Measurements from ENCODE around the gene CIRBP. TPM values are rescaled to one million over a fixed set of nuclear protein-coding genes. Genes with fewer than 3 reads are reported as not detected.

CIRBP gene
- total and polyA plus RNA-seq, 2 of the 13 experiments (the other 11 are each of a cell fraction or from before 2014, with no cell fraction given): 133 to 140 TPM

DNA sequence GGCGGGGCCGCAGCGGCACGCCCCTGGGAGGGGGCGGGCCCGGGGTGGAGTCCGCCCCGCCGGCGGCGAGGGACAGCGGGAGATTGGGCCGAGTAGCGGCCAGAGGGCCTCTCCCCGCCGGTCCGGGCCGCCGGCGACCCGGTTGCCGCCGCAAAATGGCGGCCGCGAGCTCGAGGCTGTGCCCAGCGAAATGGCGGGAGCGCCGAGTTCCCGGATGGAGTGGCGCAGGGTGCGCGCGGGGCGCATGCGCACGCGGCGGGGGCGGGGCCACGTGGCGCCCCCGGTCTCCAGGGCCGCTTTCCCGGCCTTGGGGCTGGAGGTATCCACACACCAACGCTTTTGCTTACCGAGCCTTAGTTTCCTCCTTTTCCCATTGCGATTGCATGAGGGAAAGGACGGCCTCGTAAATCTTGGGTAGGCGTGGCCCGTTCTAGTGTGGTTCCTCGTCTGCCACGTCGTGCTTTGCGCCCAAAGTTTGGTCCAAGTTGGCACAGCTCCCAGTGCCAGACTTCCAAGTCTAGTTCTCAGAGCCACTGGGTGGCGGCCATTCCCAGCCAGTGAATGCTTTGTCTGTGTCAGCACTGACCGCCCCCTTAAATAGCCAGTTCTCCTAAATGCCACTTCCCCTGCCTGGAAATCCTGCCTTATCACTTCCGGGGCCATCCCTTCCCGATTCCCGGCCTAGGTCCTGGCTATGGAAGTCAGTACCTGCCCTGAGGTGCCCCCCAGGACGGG, 513 bp downstream of the CIRBP start (continued):
- TF ChIP-seq MEIS1 (CRISPR knock-in tag; IDR thresholded peaks at IDR 0.05; ENCODE audit: borderline replicate concordance): no peak
- no peak for TF ChIP-seq ZNF607 (CRISPR knock-in tag; IDR thresholded peaks at IDR 0.05; ENCODE audit: borderline replicate concordance)
- TF ChIP-seq, protein P1, sequence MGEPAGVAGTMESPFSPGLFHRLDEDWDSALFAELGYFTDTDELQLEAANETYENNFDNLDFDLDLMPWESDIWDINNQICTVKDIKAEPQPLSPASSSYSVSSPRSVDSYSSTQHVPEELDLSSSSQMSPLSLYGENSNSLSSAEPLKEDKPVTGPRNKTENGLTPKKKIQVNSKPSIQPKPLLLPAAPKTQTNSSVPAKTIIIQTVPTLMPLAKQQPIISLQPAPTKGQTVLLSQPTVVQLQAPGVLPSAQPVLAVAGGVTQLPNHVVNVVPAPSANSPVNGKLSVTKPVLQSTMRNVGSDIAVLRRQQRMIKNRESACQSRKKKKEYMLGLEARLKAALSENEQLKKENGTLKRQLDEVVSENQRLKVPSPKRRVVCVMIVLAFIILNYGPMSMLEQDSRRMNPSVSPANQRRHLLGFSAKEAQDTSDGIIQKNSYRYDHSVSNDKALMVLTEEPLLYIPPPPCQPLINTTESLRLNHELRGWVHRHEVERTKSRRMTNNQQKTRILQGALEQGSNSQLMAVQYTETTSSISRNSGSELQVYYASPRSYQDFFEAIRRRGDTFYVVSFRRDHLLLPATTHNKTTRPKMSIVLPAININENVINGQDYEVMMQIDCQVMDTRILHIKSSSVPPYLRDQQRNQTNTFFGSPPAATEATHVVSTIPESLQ (CRISPR knock-in tag; conservative IDR thresholded peaks at IDR 0.05): no peak
- no peak for TF ChIP-seq SNAI1 (CRISPR knock-in tag; IDR thresholded peaks at IDR 0.05; ENCODE audit: borderline replicate concordance)
- TF ChIP-seq KDM3A (CRISPR knock-in tag; IDR thresholded peaks at IDR 0.05; ENCODE audit: low read depth): no peak
- TF ChIP-seq ADNP (CRISPR knock-in tag; IDR thresholded peaks at IDR 0.05): no peak
- TF ChIP-seq PRMT3 (CRISPR knock-in tag; IDR thresholded peaks at IDR 0.05; ENCODE audit: borderline replicate concordance, low read depth): no peak
- TF ChIP-seq GTF3A (CRISPR knock-in tag; conservative IDR thresholded peaks at IDR 0.05): no peak
- TF ChIP-seq SATB2 (CRISPR knock-in tag; IDR thresholded peaks at IDR 0.05): no peak
- TF ChIP-seq EZH2 (conservative IDR thresholded peaks at IDR 0.05; ENCODE audit: low read depth, low read length): no peak
- TF ChIP-seq NCOR1 (IDR thresholded peaks at IDR 0.05; ENCODE audit: borderline replicate concordance, low read length): no peak
- TF ChIP-seq ZNF788 (CRISPR knock-in tag; IDR thresholded peaks at IDR 0.05; ENCODE audit: borderline replicate concordance): peak; percentile 72; the same call in 1 of the 2 replicates
- TF ChIP-seq, protein P2, sequence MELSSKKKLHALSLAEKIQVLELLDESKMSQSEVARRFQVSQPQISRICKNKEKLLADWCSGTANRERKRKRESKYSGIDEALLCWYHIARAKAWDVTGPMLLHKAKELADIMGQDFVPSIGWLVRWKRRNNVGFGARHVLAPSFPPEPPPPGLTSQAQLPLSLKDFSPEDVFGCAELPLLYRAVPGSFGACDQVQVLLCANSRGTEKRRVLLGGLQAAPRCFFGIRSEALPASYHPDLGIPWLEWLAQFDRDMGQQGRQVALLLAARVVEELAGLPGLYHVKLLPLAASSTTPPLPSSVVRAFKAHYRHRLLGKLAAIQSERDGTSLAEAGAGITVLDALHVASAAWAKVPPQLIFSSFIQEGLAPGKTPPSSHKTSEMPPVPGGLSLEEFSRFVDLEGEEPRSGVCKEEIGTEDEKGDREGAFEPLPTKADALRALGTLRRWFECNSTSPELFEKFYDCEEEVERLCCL (CRISPR knock-in tag; IDR thresholded peaks at IDR 0.05; ENCODE audit: borderline replicate concordance): no peak
- no peak for TF ChIP-seq MAFK (conservative IDR thresholded peaks at IDR 0.05 in 1 of 2, IDR thresholded peaks at IDR 0.05 in 1 of 2; ENCODE audit: low read length in 2 of 2)
- TF ChIP-seq ZNF563 (CRISPR knock-in tag; IDR thresholded peaks at IDR 0.05): no peak; the same call in none of the 2 replicates
- peak; percentile 12; the same call in 1 of the 2 replicates for TF ChIP-seq ZMAT3 (CRISPR knock-in tag; conservative IDR thresholded peaks at IDR 0.05)
- TF ChIP-seq, protein P3, sequence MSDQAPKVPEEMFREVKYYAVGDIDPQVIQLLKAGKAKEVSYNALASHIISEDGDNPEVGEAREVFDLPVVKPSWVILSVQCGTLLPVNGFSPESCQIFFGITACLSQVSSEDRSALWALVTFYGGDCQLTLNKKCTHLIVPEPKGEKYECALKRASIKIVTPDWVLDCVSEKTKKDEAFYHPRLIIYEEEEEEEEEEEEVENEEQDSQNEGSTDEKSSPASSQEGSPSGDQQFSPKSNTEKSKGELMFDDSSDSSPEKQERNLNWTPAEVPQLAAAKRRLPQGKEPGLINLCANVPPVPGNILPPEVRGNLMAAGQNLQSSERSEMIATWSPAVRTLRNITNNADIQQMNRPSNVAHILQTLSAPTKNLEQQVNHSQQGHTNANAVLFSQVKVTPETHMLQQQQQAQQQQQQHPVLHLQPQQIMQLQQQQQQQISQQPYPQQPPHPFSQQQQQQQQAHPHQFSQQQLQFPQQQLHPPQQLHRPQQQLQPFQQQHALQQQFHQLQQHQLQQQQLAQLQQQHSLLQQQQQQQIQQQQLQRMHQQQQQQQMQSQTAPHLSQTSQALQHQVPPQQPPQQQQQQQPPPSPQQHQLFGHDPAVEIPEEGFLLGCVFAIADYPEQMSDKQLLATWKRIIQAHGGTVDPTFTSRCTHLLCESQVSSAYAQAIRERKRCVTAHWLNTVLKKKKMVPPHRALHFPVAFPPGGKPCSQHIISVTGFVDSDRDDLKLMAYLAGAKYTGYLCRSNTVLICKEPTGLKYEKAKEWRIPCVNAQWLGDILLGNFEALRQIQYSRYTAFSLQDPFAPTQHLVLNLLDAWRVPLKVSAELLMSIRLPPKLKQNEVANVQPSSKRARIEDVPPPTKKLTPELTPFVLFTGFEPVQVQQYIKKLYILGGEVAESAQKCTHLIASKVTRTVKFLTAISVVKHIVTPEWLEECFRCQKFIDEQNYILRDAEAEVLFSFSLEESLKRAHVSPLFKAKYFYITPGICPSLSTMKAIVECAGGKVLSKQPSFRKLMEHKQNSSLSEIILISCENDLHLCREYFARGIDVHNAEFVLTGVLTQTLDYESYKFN (CRISPR knock-in tag; conservative IDR thresholded peaks at IDR 0.05): no peak
- TF ChIP-seq ZBTB42 (CRISPR knock-in tag; IDR thresholded peaks at IDR 0.05): peak; percentile 20; the same call in 1 of the 2 replicates
- TF ChIP-seq, protein P4, sequence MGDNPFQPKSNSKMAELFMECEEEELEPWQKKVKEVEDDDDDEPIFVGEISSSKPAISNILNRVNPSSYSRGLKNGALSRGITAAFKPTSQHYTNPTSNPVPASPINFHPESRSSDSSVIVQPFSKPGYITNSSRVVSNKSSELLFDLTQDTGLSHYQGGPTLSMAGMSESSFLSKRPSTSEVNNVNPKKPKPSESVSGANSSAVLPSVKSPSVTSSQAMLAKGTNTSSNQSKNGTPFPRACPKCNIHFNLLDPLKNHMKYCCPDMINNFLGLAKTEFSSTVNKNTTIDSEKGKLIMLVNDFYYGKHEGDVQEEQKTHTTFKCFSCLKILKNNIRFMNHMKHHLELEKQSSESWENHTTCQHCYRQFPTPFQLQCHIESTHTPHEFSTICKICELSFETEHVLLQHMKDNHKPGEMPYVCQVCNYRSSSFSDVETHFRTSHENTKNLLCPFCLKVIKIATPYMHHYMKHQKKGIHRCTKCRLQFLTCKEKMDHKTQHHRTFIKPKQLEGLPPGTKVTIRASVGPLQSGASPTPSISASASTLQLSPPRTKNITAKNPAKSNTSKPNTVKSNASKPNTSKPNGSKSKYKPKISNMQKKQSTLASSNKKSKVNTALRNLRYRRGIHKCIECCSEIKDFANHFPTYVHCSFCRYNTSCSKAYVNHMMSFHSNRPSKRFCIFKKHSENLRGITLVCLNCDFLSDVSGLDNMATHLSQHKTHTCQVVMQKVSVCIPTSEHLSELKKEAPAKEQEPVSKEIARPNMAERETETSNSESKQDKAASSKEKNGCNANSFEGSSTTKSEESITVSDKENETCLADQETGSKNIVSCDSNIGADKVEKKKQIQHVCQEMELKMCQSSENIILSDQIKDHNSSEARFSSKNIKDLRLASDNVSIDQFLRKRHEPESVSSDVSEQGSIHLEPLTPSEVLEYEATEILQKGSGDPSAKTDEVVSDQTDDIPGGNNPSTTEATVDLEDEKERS (CRISPR knock-in tag; IDR thresholded peaks at IDR 0.05): no peak

Data from HepG2 (cell line).